ENCODE results near the gene IFTAP. TPM values are rescaled to one million over a fixed set of nuclear protein-coding genes. Genes with fewer than 3 reads are reported as not detected.

IFTAP gene
- total and polyA plus RNA-seq, 7 donors, result 12.7 to 77.3 (median 38.5) TPM

DNA sequence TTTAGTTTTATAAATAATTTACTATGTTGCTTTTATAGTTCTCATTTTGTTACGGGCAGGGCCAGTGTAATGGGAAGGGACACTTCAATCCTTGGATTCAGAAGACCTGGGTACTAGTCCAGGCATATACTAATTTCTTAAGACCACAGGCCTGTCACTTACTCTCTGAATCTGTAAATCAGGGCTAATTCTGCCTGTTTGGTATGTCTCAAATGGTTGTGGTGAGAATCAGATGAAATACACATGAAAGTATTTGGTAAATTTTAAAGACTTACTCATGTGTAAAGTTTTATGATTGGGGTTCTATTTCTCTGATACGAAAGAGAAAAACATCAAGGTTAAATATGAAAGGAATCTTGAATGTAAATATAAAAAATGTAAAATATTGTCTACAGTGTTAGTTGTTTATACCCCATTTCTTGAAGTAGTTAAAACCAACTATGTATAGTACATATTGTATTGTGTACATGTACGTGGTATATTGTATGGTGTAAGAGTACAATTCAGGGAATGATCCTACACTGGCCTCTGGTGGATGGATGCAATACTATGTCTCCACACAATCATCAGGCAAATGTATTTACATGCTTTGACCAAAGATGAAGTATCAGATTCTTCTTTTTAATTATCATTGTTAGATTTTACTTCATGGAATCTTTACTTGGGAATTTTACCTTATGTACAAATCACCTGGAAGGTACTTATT is 28.3 kb downstream of the IFTAP start:
- H3K36me3 ChIP-seq, result no peaks in the 10 kb centered on the region
- no peak overlapping the region for H3K4me3 ChIP-seq
- TF ChIP-seq POLR2AphosphoS5 (IDR thresholded peaks at IDR 0.05) (no peak), POLR2A (IDR thresholded peaks at IDR 0.05) (no peak), EP300 (IDR thresholded peaks at IDR 0.05) (no peak)
- TF ChIP-seq, protein P1, sequence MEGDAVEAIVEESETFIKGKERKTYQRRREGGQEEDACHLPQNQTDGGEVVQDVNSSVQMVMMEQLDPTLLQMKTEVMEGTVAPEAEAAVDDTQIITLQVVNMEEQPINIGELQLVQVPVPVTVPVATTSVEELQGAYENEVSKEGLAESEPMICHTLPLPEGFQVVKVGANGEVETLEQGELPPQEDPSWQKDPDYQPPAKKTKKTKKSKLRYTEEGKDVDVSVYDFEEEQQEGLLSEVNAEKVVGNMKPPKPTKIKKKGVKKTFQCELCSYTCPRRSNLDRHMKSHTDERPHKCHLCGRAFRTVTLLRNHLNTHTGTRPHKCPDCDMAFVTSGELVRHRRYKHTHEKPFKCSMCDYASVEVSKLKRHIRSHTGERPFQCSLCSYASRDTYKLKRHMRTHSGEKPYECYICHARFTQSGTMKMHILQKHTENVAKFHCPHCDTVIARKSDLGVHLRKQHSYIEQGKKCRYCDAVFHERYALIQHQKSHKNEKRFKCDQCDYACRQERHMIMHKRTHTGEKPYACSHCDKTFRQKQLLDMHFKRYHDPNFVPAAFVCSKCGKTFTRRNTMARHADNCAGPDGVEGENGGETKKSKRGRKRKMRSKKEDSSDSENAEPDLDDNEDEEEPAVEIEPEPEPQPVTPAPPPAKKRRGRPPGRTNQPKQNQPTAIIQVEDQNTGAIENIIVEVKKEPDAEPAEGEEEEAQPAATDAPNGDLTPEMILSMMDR (IDR thresholded peaks at IDR 0.05), result peak; percentile 40 to 69 (median 55)
- peaks cover 0 to 40% (median 24%) of the 10 kb centered on the region in 4 donors for H3K4me1 ChIP-seq
- intact Hi-C loops (cut with DNase I), result loop anchor here (2.0 to 5.0 kb wide), 2 partner anchors 50 to 58 kb away; no protein-coding TSS in a partner anchor
- H3K27me3 ChIP-seq, result no peaks in the 10 kb centered on the region
- no peaks in the 10 kb centered on the region for H3K9me3 ChIP-seq
- H3K27ac ChIP-seq, result no peak overlapping the region
- no peak for DNase-seq
- WGBS, 2 donors, result 55 to 67% methylated on average over 3 of the region's 3 CpGs

DNA sequence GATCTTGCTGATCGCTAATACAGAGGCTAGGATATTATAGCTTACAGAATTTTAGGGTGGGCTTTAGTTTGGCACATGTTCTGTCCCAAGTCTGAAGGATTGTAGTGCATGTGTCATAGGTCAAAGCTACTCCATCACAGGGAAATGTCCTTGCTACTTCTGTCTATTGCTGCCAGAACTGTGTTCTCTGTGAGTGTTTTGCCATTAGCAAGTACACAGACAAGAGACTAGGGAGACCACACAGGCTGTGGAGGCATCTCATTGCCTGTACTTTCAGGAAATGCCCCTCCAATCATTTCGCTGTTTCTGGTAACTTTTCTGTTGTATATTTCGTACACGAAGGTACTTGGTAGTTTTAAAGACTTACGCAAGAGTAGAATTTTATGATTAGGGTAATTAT is 29.2 kb downstream of the IFTAP start:
- WGBS, 2 donors, result 91% methylated on average over 5 of the region's 5 CpGs

DNA sequence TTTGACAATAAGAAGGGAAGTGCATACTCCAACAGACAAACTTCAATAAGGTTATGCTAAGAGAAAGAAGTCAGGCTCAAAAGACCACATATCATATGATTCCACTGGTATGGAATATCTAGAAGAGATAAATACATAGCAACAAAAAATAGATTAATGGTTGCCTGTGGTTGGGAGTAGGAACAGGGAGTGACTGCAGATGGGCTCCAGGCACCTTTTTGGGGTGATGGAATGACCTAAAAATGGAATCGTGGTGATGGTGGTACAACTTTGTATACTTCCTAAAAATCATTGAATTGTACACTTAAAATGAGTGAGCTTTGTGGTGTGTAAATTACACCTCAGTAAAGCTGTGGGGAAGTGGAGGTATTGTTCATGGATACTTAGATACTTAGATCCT is 32.7 kb downstream of the IFTAP start:
- 84 to 85% methylated on average over 1 of the region's 1 CpG for WGBS, 2 donors
- TF ChIP-seq POLR2A (IDR thresholded peaks at IDR 0.05) (no peak), EP300 (IDR thresholded peaks at IDR 0.05) (no peak), POLR2AphosphoS5 (IDR thresholded peaks at IDR 0.05) (no peak)
- TF ChIP-seq, protein P1 (IDR thresholded peaks at IDR 0.05), result no peak

More for the DNA sequence above, 29.2 kb downstream of the IFTAP start:
- H3K4me1 ChIP-seq, result peaks cover 0 to 41% (median 24%) of the 10 kb centered on the region in 4 donors
- H3K36me3 ChIP-seq, result no peaks in the 10 kb centered on the region
- no peak for DNase-seq
- TF ChIP-seq, protein P1 (IDR thresholded peaks at IDR 0.05), result no peak
- no peak for TF ChIP-seq EP300 (IDR thresholded peaks at IDR 0.05)
- no peak for TF ChIP-seq POLR2A (IDR thresholded peaks at IDR 0.05)
- TF ChIP-seq POLR2AphosphoS5 (IDR thresholded peaks at IDR 0.05), result no peak
- H3K27me3 ChIP-seq, result no peaks in the 10 kb centered on the region
- intact Hi-C loops (cut with DNase I), result loop anchor here (2.0 to 5.0 kb wide), 2 partner anchors 49 to 59 kb away; no protein-coding TSS in a partner anchor
- H3K9me3 ChIP-seq, result no peaks in the 10 kb centered on the region
- H3K4me3 ChIP-seq, result no peak overlapping the region
- no peak overlapping the region for H3K27ac ChIP-seq

DNA sequence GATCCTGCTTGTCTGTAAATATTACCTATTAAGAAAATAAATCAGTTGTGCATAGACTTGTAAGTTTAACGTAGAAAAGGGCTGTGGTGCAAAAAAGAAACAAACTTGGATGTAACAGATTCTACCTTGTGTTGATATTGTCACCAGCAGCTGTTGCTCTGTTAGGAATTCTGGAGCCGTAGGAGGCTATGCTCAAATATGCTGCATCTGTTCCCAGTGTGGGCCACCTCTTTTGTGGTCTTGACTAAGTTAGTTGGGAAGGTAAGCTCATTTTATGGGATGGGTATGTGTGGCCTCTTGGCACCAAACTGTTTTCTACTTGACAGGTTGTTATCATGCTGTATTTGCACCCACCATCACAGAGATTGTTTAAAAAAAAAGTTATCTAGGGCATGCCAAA is 33.2 kb downstream of the IFTAP start:
- Histone ChIP-seq H3K9me3 (no peaks in the 10 kb centered on the region), H3K4me1 (peaks cover 0 to 56% (median 34%) of the 10 kb centered on the region in 4 donors), H3K27ac (no peak overlapping the region), H3K4me3 (no peak overlapping the region), H3K27me3 (no peaks in the 10 kb centered on the region), H3K36me3 (no peaks in the 10 kb centered on the region)
- no peak for DNase-seq
- intact Hi-C loops (cut with DNase I), result no loop called here
- TF ChIP-seq, protein P1 (IDR thresholded peaks at IDR 0.05), result no peak
- no peak for TF ChIP-seq POLR2A (IDR thresholded peaks at IDR 0.05)
- no peak for TF ChIP-seq POLR2AphosphoS5 (IDR thresholded peaks at IDR 0.05)
- TF ChIP-seq EP300 (IDR thresholded peaks at IDR 0.05), result no peak
- WGBS, 2 donors, result 84 to 94% methylated on average over 2 of the region's 2 CpGs

More for the DNA sequence above, 32.7 kb downstream of the IFTAP start:
- no peaks in the 10 kb centered on the region for H3K9me3 ChIP-seq
- no peak overlapping the region for H3K4me3 ChIP-seq
- intact Hi-C loops (cut with DNase I), result no loop called here
- no peak for DNase-seq
- no peak overlapping the region for H3K27ac ChIP-seq
- peaks cover 0 to 56% (median 33%) of the 10 kb centered on the region in 4 donors for H3K4me1 ChIP-seq
- no peaks in the 10 kb centered on the region for H3K27me3 ChIP-seq
- no peaks in the 10 kb centered on the region for H3K36me3 ChIP-seq
